ENCODE results near the gene TNIK.
A peak's percentile ranks its signal among the peaks of the same experiment; 100 is the strongest.

TNIK gene

DNA sequence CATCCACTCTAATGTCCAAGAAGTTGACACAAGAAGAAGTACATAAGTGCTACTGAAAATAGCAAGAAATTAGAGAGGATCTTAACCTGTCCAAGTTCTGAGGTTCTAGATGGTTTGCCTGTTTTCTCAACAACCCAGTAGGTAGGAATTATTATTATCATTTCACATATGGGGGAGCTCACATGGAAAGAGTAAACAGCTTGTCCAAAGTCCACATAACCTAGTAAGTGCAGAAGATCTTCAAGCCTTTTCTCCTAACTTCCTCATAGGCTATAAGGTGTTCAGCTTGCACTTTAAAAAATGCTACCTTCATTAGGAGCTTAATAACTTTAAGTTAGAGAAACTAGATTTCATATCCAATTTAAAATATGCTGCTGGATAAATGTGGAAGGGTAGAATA lies 436.6 kb downstream of the TNIK start:
- no peak overlapping the region for H3K27ac ChIP-seq (ENCODE audit: low read depth, low read length, poor library complexity, severe bottlenecking)
- no peak overlapping the region for H3K9ac ChIP-seq (ENCODE audit: low read length)
- H3K4me1 ChIP-seq (ENCODE audit: insufficient read depth, low read length, severe bottlenecking): no peaks in the 10 kb centered on the region
- no peaks in the 10 kb centered on the region for H4K20me1 ChIP-seq (ENCODE audit: insufficient read depth, low read length)
- H3K27me3 ChIP-seq (ENCODE audit: insufficient read depth, low read length): no peaks in the 10 kb centered on the region
- TF ChIP-seq EZH2 (IDR thresholded peaks at IDR 0.05; ENCODE audit: borderline replicate concordance, low read length): no peak
- TF ChIP-seq, protein P1, sequence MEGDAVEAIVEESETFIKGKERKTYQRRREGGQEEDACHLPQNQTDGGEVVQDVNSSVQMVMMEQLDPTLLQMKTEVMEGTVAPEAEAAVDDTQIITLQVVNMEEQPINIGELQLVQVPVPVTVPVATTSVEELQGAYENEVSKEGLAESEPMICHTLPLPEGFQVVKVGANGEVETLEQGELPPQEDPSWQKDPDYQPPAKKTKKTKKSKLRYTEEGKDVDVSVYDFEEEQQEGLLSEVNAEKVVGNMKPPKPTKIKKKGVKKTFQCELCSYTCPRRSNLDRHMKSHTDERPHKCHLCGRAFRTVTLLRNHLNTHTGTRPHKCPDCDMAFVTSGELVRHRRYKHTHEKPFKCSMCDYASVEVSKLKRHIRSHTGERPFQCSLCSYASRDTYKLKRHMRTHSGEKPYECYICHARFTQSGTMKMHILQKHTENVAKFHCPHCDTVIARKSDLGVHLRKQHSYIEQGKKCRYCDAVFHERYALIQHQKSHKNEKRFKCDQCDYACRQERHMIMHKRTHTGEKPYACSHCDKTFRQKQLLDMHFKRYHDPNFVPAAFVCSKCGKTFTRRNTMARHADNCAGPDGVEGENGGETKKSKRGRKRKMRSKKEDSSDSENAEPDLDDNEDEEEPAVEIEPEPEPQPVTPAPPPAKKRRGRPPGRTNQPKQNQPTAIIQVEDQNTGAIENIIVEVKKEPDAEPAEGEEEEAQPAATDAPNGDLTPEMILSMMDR (IDR thresholded peaks at IDR 0.05; ENCODE audit: low read length): no peak
- no peaks in the 10 kb centered on the region for H3F3A ChIP-seq (ENCODE audit: insufficient read depth, low read length)
- H3K4me2 ChIP-seq (ENCODE audit: low read length): no peak overlapping the region
- H3K79me2 ChIP-seq (ENCODE audit: insufficient read depth, low read length): no peaks in the 10 kb centered on the region
- H3K9me2 ChIP-seq (ENCODE audit: low read depth, low read length): no peaks in the 10 kb centered on the region
- H2AFZ ChIP-seq (ENCODE audit: low read length): no peak overlapping the region
- H3K9me3 ChIP-seq (ENCODE audit: low read length): no peaks in the 10 kb centered on the region
- H3K36me3 ChIP-seq (ENCODE audit: insufficient read depth, low read length): no peaks in the 10 kb centered on the region
- H3K4me3 ChIP-seq (ENCODE audit: low read depth, low read length, poor library complexity, severe bottlenecking): no peak overlapping the region

DNA sequence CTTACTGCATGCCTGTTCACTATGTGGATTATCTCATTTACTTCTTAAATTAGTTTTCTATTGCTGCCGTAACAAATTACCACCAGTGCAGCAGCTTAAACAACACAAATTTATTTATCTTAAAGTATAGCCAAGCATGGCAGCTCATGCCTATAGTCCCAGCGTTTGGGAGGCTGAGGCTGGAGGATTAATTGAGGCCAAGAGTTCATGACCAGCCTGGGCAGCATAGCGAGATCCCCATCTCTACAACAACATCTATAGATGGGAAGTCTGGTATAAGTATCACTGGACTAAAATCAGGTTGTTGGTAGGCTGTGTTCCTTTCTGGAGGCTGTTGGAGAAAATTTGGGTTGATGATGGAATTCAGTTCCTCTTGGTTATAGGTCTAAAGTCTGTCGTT lies 438.8 kb downstream of the TNIK start:
- Histone ChIP-seq H3K4me3 (ENCODE audit: low read depth, low read length, poor library complexity, severe bottlenecking) (no peak overlapping the region), H3K9me2 (ENCODE audit: low read depth, low read length) (no peaks in the 10 kb centered on the region), H3K4me1 (ENCODE audit: insufficient read depth, low read length, severe bottlenecking) (no peaks in the 10 kb centered on the region), H4K20me1 (ENCODE audit: insufficient read depth, low read length) (no peaks in the 10 kb centered on the region), H3K36me3 (ENCODE audit: insufficient read depth, low read length) (no peaks in the 10 kb centered on the region), H3K79me2 (ENCODE audit: insufficient read depth, low read length) (no peaks in the 10 kb centered on the region), H2AFZ (ENCODE audit: low read length) (no peak overlapping the region), H3K4me2 (ENCODE audit: low read length) (no peak overlapping the region), H3K9ac (ENCODE audit: low read length) (no peak overlapping the region), H3K27ac (ENCODE audit: low read depth, low read length, poor library complexity, severe bottlenecking) (no peak overlapping the region), H3F3A (ENCODE audit: insufficient read depth, low read length) (no peaks in the 10 kb centered on the region), H3K27me3 (ENCODE audit: insufficient read depth, low read length) (no peaks in the 10 kb centered on the region), H3K9me3 (ENCODE audit: low read length) (no peaks in the 10 kb centered on the region)
- TF ChIP-seq, protein P1 (IDR thresholded peaks at IDR 0.05; ENCODE audit: low read length): no peak
- TF ChIP-seq EZH2 (IDR thresholded peaks at IDR 0.05; ENCODE audit: borderline replicate concordance, low read length): no peak

DNA sequence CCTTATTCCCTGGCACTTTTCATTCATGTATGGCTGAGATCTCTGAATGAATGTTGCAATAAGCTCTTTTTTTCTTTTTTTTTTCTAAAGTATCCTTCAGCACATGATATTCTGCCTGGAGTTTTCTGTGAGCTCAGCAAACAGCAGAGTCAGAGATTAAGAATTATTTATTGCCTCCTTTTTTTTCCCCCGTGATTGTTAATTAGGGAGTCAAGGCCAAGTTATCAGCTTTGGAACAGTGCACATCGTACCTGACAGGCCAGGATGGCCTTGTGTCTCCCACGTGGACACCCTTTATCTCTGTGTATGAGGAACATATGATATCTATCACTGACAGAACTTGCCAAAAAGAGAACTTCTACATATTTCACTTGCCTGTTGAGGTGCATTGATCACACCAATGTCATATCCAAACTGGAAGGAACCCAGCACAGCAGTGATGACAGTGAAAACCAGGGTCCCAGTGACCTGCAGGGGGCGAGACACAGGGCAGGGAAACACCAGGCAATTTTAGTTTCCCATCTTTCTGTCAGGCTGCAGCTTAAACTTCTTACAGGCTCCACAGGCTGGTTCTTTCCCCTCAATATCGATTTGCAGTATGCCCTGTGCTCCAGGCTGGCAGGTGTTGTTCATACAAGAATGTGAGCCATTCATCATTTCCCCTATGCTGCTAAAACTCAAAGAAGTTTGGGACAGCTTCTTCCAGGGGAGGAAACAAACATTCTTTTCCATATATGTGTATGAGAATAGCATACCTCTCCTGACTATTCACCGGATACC lies 441.9 kb downstream of the TNIK start:
- Histone ChIP-seq H3K27me3 (ENCODE audit: insufficient read depth, low read length) (no peaks in the 10 kb centered on the region), H3K4me1 (ENCODE audit: insufficient read depth, low read length, severe bottlenecking) (no peaks in the 10 kb centered on the region), H3K79me2 (ENCODE audit: insufficient read depth, low read length) (no peaks in the 10 kb centered on the region), H3K36me3 (ENCODE audit: insufficient read depth, low read length) (no peaks in the 10 kb centered on the region), H3K9me3 (ENCODE audit: low read length) (no peaks in the 10 kb centered on the region), H3F3A (ENCODE audit: insufficient read depth, low read length) (no peaks in the 10 kb centered on the region), H3K4me3 (ENCODE audit: low read depth, low read length, poor library complexity, severe bottlenecking) (no peak overlapping the region), H2AFZ (ENCODE audit: low read length) (no peak overlapping the region), H3K27ac (ENCODE audit: low read depth, low read length, poor library complexity, severe bottlenecking) (no peak overlapping the region), H4K20me1 (ENCODE audit: insufficient read depth, low read length) (no peaks in the 10 kb centered on the region), H3K9ac (ENCODE audit: low read length) (no peak overlapping the region), H3K4me2 (ENCODE audit: low read length) (no peak overlapping the region), H3K9me2 (ENCODE audit: low read depth, low read length) (no peaks in the 10 kb centered on the region)
- TF ChIP-seq, protein P1 (IDR thresholded peaks at IDR 0.05; ENCODE audit: low read length): 0 out of 2 replicates have a peak, but pooled peaks have one; percentile 3
- no peak for TF ChIP-seq EZH2 (IDR thresholded peaks at IDR 0.05; ENCODE audit: borderline replicate concordance, low read length)

All from OCI-LY1 (cell line).